K562 (cell line): Measurements from ENCODE around the gene EFHC1. TPM values are rescaled to one million over a fixed set of nuclear protein-coding genes. Genes with fewer than 3 reads are reported as not detected.

ENCODE experiments used
- ADNP ChIP-seq: fragments of 200-800 bp; sonication (Bioruptor generic); IDR thresholded peaks from 2 replicates; pipeline ENCODE4 v1.6.1; 2016; ENCODE audit warnings: missing genetic modification characterization, missing compliant biosample characterization
- BCOR ChIP-seq: fragments of 450-650 bp; IDR thresholded peaks from 2 replicates; pipeline ENCODE4 v1.6.1; 2016
- CEBPB ChIP-seq: fragments of 450-650 bp; IDR thresholded peaks from 2 replicates; pipeline ENCODE4 v1.6.1; 2016; ENCODE audit warnings: missing genetic modification characterization, missing compliant biosample characterization
- ELF4 ChIP-seq: fragments of 450-650 bp; formaldehyde crosslinking; IDR thresholded peaks from 2 replicates; pipeline ENCODE4 v1.4.0; 2022; ENCODE audit warnings: missing genetic modification characterization
- FOS ChIP-seq: IDR thresholded peaks from 3 replicates; pipeline ENCODE4 v1.6.1; 2011; ENCODE audit not compliant: insufficient read length; ENCODE audit errors: extremely low read depth
- GATAD2A ChIP-seq: fragments of 450-650 bp; IDR thresholded peaks from 2 replicates; pipeline ENCODE4 v1.6.1; 2017
- GTF3C2 ChIP-seq: IDR thresholded peaks from 3 replicates; pipeline ENCODE4 v1.6.1; 2011; ENCODE audit warnings: borderline replicate concordance, mild to moderate bottlenecking, moderate library complexity; ENCODE audit not compliant: insufficient read length; ENCODE audit errors: extremely low read depth
- MBD1 ChIP-seq: fragments of 250-450 bp; sonication (Bioruptor Pico); IDR thresholded peaks from 2 replicates; pipeline ENCODE4 v1.8.0; 2022; ENCODE audit warnings: inconsistent platforms
- NCOA4 ChIP-seq: fragments of 450-650 bp; IDR thresholded peaks from 2 replicates; pipeline ENCODE4 v1.6.1; 2018; ENCODE audit warnings: mild to moderate bottlenecking; ENCODE audit not compliant: partially characterized antibody
- RREB1 ChIP-seq: fragments of 250-450 bp; sonication (Bioruptor Pico); IDR thresholded peaks from 2 replicates; pipeline ENCODE4 v1.4.0; 2020
- SIN3B ChIP-seq: fragments of 450-650 bp; IDR thresholded peaks from 2 replicates; pipeline ENCODE4 v1.6.1; 2017; ENCODE audit warnings: low read depth, mild to moderate bottlenecking, moderate library complexity
- SMARCC2 ChIP-seq: fragments of 450-650 bp; IDR thresholded peaks from 2 replicates; pipeline ENCODE4 v1.6.1; 2017; ENCODE audit warnings: antibody characterized with exemption, moderate library complexity, mild to moderate bottlenecking, low read depth
- SP1 ChIP-seq: sonication (generic); formaldehyde crosslinking; IDR thresholded peaks from 2 replicates; pipeline ENCODE4 v1.8.1; 2022; ENCODE audit warnings: mild to moderate bottlenecking, missing genetic modification reagents
- TCF3 ChIP-seq: sonication (generic); formaldehyde crosslinking; IDR thresholded peaks from 2 replicates; pipeline ENCODE4 v1.4.0; 2020; ENCODE audit warnings: mild to moderate bottlenecking, missing genetic modification reagents
- ZBTB17 ChIP-seq: fragments of 450-650 bp; formaldehyde crosslinking; IDR thresholded peaks from 2 replicates; pipeline ENCODE4 v1.4.0; 2020; ENCODE audit warnings: mild to moderate bottlenecking
- ZNF224 ChIP-seq: sonication (generic); formaldehyde crosslinking; IDR thresholded peaks from 2 replicates; pipeline ENCODE4 v1.8.0; 2022; ENCODE audit warnings: mild to moderate bottlenecking, missing genetic modification reagents
- ZNF263 ChIP-seq: sonication (generic); formaldehyde crosslinking; IDR thresholded peaks from 2 replicates; pipeline ENCODE4 v1.8.0; 2022; ENCODE audit warnings: mild to moderate bottlenecking, missing genetic modification reagents, borderline replicate concordance
- ZNF583 ChIP-seq: fragments of 250-450 bp; sonication (Bioruptor Pico); IDR thresholded peaks from 2 replicates; pipeline ENCODE4 v1.4.0; 2020
- ZNF780A ChIP-seq: fragments of 250-450 bp; sonication (Bioruptor Pico); IDR thresholded peaks from 2 replicates; pipeline ENCODE4 v1.5.0; 2021; ENCODE audit warnings: mild to moderate bottlenecking
- polyA plus RNA-seq, 8 experiments: library from polyadenylated mRNA; depleted of rRNA in 4 of 8; stranded (reverse) in 5 of 8; unstranded in 3 of 8; fragments of >200 nt; fragmentation: Nextera tagmentation in 2 of 8; fragmentation: Illumina TruSeq in 1 of 8; extraction: Ambion mirVana in 2 of 8; extraction: Trizol in 1 of 8; gene quantifications; 2 replicates each; pipeline versions ENCODE4 v1.2.1 to v1.2.3, GENCODE V29; 2011 to 2014; ENCODE audit warnings: inconsistent platforms in 1 of 8, missing spikeins in 1 of 8
- total RNA-seq, 7 experiments: library from RNA; depleted of rRNA in 6 of 7; stranded (reverse); fragments of >200 nt in 6 of 7; fragmentation: Illumina TruSeq in 2 of 7; extraction: Trizol in 2 of 7; gene quantifications; 2 replicates each; pipeline versions ENCODE4 v1.2.1 to v1.2.3, GENCODE V29; 2011 to 2021; ENCODE audit warnings: low replicate concordance in 1 of 7

EFHC1 gene
- total and polyA plus RNA-seq, 9 of the 15 experiments (the other 6 are each of a cell fraction or from before 2014, with no cell fraction given): 9.5 to 31.0 (median 14.9) TPM

GRCh38 chr6:52517502-52518278 lies 97.5 kb downstream of the EFHC1 start (continued):
- no peak for TF ChIP-seq ZNF780A (CRISPR knock-in tag)
- no peak for TF ChIP-seq SIN3B
- TF ChIP-seq FOS: peak; percentile 88
- no peak for TF ChIP-seq ZNF224 (CRISPR knock-in tag)
- TF ChIP-seq TCF3 (CRISPR knock-in tag): peak; percentile 57
- no peak for TF ChIP-seq MBD1
- TF ChIP-seq ZBTB17: peak; percentile 40; the same call in 1 of the 2 replicates
- peak; percentile 85 for TF ChIP-seq SMARCC2
- peak; percentile 61 for TF ChIP-seq SP1 (CRISPR knock-in tag)
- no peak for TF ChIP-seq GTF3C2
- TF ChIP-seq BCOR: no peak
- peak; percentile 61; the same call in 1 of the 2 replicates for TF ChIP-seq ZNF583 (CRISPR knock-in tag)
- no peak; the same call in 1 of the 2 replicates for TF ChIP-seq ADNP (tag)
- 0 out of 2 replicates have a peak, but pooled peaks have one; percentile 51 for TF ChIP-seq ELF4 (CRISPR knock-in tag)
- TF ChIP-seq CEBPB: 0 out of 2 replicates have a peak, but pooled peaks have one; percentile 25
- TF ChIP-seq NCOA4: no peak
- TF ChIP-seq GATAD2A: no peak; the same call in 1 of the 2 replicates
- TF ChIP-seq ZNF263 (CRISPR knock-in tag): no peak
- no peak for TF ChIP-seq RREB1 (CRISPR knock-in tag)
